RWPE2 (cell line): Measurements from ENCODE around the gene ATP2B3.
A peak's percentile ranks its signal among the peaks of the same experiment; 100 is the strongest.

Experiments
- ATAC-seq: fragments of 200-7000 bp; cut with Tn5 transposase; 3 replicates; pipeline ENCODE4 v1.9.1; 2021; ENCODE audit warnings: low read depth
- DNase-seq: peaks from one replicate; pipeline ENCODE4 v3.0.0-alpha.2; 2020; ENCODE audit warnings: low spot score
- H3K27ac ChIP-seq: fragments of 450-650 bp; 2 replicates; pipeline ENCODE4 v1.5.1; 2017; ENCODE audit warnings: mild to moderate bottlenecking; ENCODE audit not compliant: poor library complexity, severe bottlenecking
- H3K27me3 ChIP-seq: fragments of 250-450 bp; sonication (Bioruptor Pico); 2 replicates; pipeline ENCODE4 v1.5.1; 2021; ENCODE audit warnings: mild to moderate bottlenecking, moderate library complexity; ENCODE audit not compliant: insufficient read depth, poor library complexity, severe bottlenecking
- H3K36me3 ChIP-seq: fragments of 250-450 bp; sonication (Bioruptor Pico); 2 replicates; pipeline ENCODE4 v1.5.1; 2020; ENCODE audit warnings: low read depth, mild to moderate bottlenecking, moderate library complexity
- H3K4me1 ChIP-seq: fragments of 250-450 bp; sonication (Bioruptor Pico); 2 replicates; pipeline ENCODE4 v1.5.1; 2021; ENCODE audit warnings: mild to moderate bottlenecking, moderate library complexity; ENCODE audit not compliant: insufficient read depth, poor library complexity, severe bottlenecking
- H3K4me3 ChIP-seq: fragments of 250-450 bp; sonication (Bioruptor Pico); 2 replicates; pipeline ENCODE4 v1.5.1; 2021; ENCODE audit warnings: mild to moderate bottlenecking, moderate library complexity; ENCODE audit not compliant: severe bottlenecking
- H3K9me3 ChIP-seq: fragments of 250-450 bp; sonication (Bioruptor Pico); 2 replicates; pipeline ENCODE4 v1.5.1; 2021; ENCODE audit warnings: mild to moderate bottlenecking, moderate library complexity; ENCODE audit not compliant: severe bottlenecking
- CTCF ChIP-seq: fragments of 450-650 bp; IDR thresholded peaks from one replicate; pipeline ENCODE4 v1.5.1; 2017; ENCODE audit warnings: mild to moderate bottlenecking, moderate library complexity; ENCODE audit not compliant: poor library complexity, severe bottlenecking

ATP2B3 gene

DNA sequence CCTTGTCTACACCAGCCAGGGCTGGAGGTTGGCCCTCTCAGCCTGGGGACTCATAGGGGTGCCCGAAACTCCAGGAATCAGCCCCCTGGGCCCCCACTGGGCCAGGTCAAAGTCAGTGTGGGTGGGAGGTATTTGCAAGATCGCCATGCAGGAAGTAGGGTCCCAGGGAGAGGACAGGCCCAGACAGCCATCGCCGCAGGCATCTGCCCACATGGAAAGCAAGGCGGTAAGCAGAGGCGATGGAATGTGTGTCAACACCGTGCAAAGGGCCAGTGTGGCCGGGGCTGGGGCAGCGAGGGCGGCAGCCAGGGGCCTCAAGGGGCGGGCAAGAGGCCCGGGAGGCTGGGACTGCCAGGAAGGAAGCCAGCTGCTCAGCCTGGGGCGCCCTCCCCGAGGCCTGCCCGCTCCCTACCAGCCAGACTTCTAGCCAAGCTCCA lies 110.3 kb downstream of the ATP2B3 start:
- peak; percentile 57; the same call in 1 of the 3 replicates for ATAC-seq
- DNase-seq, result no peak
- Histone ChIP-seq H3K4me3 (no peak overlapping the region), H3K27ac (no peak overlapping the region), H3K27me3 (no peaks in the 10 kb centered on the region), H3K9me3 (no peaks in the 10 kb centered on the region), H3K36me3 (no peaks in the 10 kb centered on the region), H3K4me1 (peaks cover 4% of the 10 kb centered on the region)
- no peak for TF ChIP-seq CTCF

DNA sequence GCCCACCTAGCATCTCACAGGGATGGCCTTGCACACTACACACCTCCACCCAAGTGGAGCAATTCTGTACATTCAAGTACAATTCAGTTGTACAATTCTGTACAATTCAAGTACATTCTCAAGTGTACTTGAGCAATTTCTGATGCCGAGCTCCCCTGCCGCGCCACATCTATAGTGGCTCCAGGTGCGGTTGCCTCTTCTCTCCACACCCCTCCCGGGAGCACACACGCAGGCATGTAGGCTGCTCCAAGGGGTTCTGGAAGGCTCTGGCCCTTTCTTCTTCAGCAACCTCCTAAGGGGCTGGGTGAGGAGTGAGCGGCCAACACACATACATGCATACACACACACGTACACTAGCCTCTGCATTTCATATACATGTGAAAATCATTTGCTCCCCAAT lies 110.7 kb downstream of the ATP2B3 start:
- no peaks in the 10 kb centered on the region for H3K9me3 ChIP-seq
- DNase-seq (no peak), ATAC-seq (no peak)
- H3K4me1 ChIP-seq, result peaks cover 4% of the 10 kb centered on the region
- H3K4me3 ChIP-seq, result no peak overlapping the region
- no peak for TF ChIP-seq CTCF
- no peaks in the 10 kb centered on the region for H3K27me3 ChIP-seq
- no peaks in the 10 kb centered on the region for H3K36me3 ChIP-seq
- H3K27ac ChIP-seq, result no peak overlapping the region

GRCh38 chrX:153628665-153629064 lies 111.2 kb downstream of the ATP2B3 start:
- Histone ChIP-seq H3K4me1 (peaks cover 4% of the 10 kb centered on the region), H3K36me3 (no peaks in the 10 kb centered on the region), H3K9me3 (no peaks in the 10 kb centered on the region), H3K27ac (no peak overlapping the region), H3K27me3 (no peaks in the 10 kb centered on the region), H3K4me3 (no peak overlapping the region)
- DNase-seq (no peak), ATAC-seq (no peak)
- TF ChIP-seq CTCF, result no peak

GRCh38 chrX:153631346-153631745 lies 113.9 kb downstream of the ATP2B3 start:
- Histone ChIP-seq H3K9me3 (no peaks in the 10 kb centered on the region), H3K27me3 (no peaks in the 10 kb centered on the region), H3K4me1 (peaks cover 4% of the 10 kb centered on the region), H3K27ac (no peak overlapping the region), H3K36me3 (no peaks in the 10 kb centered on the region), H3K4me3 (no peak overlapping the region)
- ATAC-seq (no peak), DNase-seq (no peak)
- no peak for TF ChIP-seq CTCF

GRCh38 chrX:153631907-153632594 lies 114.6 kb downstream of the ATP2B3 start:
- Histone ChIP-seq H3K36me3 (no peaks in the 10 kb centered on the region), H3K27me3 (no peaks in the 10 kb centered on the region), H3K27ac (no peak overlapping the region), H3K9me3 (no peaks in the 10 kb centered on the region), H3K4me3 (no peak overlapping the region), H3K4me1 (peaks cover 4% of the 10 kb centered on the region)
- no peak for TF ChIP-seq CTCF
- DNase-seq (no peak), ATAC-seq (no peak)
